Sigmoid colon (tissue), 4 donors: ENCODE results near the gene UPK3BL2.
"Not testable (repeated sequence)": the region's sequence is repeated elsewhere in the genome, so short reads cannot be mapped to it uniquely, and the experiment has no call there.

Experiments used
- POLR2A ChIP-seq, 2 donors: fragments of 450-650 bp; IDR thresholded peaks; one replicate each; pipeline ENCODE4 v1.6.1; 2016; ENCODE audit warnings: antibody characterized with exemption in 2 of 2, mild to moderate bottlenecking in 2 of 2, moderate library complexity in 2 of 2
- POLR2AphosphoS5 ChIP-seq, 4 donors: sonication (generic); formaldehyde crosslinking; IDR thresholded peaks; one replicate each; pipeline ENCODE4 v1.6.1; 2017; ENCODE audit warnings: antibody characterized with exemption in 4 of 4
- TF ChIP-seq, protein P1 (sequence below), 4 experiments: fragments of 450-650 bp in 3 of 4; fragments of 200-600 bp in 1 of 4; IDR thresholded peaks; one replicate each; pipeline ENCODE4 v1.5.1; 2016 to 2019; ENCODE audit warnings: antibody characterized with exemption in 4 of 4, mild to moderate bottlenecking in 3 of 4, moderate library complexity in 2 of 4

DNA sequence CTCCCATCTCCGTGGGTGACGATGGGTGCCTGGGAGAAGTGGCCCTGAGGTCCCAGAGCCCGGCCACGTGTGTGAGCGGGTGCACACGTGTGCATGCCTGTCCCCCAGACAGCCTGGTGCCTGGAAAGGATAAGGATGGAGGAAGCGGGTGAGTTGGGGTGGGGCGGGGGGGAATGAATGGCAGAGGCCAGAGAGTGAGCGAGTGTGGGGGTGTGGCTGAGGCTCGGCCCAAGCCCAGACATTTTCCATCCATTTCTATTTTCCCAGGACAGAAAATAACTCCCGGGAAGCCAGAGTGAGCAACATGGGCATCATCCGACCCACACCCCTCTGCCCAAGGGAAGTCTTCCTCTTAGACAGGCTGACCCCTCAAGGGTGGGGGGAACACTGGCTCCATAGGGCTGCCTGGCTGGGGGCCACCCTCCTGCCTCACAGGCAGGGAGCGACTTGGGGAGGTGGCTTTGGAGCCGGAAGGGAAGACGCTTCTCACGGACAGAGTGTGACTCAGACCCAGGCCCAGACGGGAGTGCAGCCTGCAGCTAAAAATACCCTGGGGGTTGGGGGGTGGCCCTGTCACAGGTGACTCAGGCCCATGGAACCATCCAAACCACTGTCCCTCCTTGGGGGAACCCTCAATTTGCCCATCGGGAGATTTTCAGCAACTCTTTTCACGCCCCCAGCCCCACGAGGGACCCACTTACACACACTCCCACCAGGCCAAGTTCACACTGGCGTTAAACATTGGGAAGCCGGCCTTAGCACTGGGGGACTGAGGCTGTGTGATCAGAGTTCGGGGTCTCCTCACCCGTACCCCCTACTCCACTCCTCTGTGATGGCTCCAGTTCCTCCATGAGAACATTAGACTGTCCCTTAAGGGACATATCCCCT is 38.0 kb downstream of the UPK3BL2 start:
- not testable (repeated sequence) for TF ChIP-seq POLR2AphosphoS5, POLR2A (IDR thresholded peaks at IDR 0.05)
- TF ChIP-seq, protein P1, sequence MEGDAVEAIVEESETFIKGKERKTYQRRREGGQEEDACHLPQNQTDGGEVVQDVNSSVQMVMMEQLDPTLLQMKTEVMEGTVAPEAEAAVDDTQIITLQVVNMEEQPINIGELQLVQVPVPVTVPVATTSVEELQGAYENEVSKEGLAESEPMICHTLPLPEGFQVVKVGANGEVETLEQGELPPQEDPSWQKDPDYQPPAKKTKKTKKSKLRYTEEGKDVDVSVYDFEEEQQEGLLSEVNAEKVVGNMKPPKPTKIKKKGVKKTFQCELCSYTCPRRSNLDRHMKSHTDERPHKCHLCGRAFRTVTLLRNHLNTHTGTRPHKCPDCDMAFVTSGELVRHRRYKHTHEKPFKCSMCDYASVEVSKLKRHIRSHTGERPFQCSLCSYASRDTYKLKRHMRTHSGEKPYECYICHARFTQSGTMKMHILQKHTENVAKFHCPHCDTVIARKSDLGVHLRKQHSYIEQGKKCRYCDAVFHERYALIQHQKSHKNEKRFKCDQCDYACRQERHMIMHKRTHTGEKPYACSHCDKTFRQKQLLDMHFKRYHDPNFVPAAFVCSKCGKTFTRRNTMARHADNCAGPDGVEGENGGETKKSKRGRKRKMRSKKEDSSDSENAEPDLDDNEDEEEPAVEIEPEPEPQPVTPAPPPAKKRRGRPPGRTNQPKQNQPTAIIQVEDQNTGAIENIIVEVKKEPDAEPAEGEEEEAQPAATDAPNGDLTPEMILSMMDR (IDR thresholded peaks at IDR 0.05) = not testable (repeated sequence)
